ENCODE results near the gene ATP23.

The ATP23 gene

GRCh38 chr12:57941165-57941894 lies at the start of gene ATP23:
TSS of gene ATP23 (plus strand) at chr12:57941567. CDS start at chr12:57941702, 135 bp downstream.
- DNase-seq = peak; percentile 93 to 96

GRCh38 chr12:57892232-57892972 lies 49.0 kb upstream of the ATP23 start:
- no peak for DNase-seq

- DNase-seq = peak in 1 of 2 experiments; percentile 45
These were observed 47.7 kb upstream of the ATP23 start for GRCh38 chr12:57893431-57894353.

- DNase-seq = peak in 1 of 2 experiments; percentile 15
These were observed 46.7 kb upstream of the ATP23 start for GRCh38 chr12:57894399-57895292.

GRCh38 chr12:57895389-57896114 lies 45.8 kb upstream of the ATP23 start:
- no peak for DNase-seq

- DNase-seq = no peak
These were observed 45.3 kb upstream of the ATP23 start for GRCh38 chr12:57896115-57896433.

GRCh38 chr12:57896434-57897201 lies 44.7 kb upstream of the ATP23 start:
- peak in 1 of 2 experiments; percentile 65 for DNase-seq

- no peak for DNase-seq
These were observed 43.9 kb upstream of the ATP23 start for GRCh38 chr12:57897286-57897974.

GRCh38 chr12:57898308-57898970 lies 42.9 kb upstream of the ATP23 start:
- no peak for DNase-seq

- no peak for DNase-seq
These were observed 42.2 kb upstream of the ATP23 start for GRCh38 chr12:57899010-57899662.

- DNase-seq = no peak
These were observed 38.8 kb upstream of the ATP23 start for GRCh38 chr12:57902478-57902969.

GRCh38 chr12:57904426-57904825 lies 36.9 kb upstream of the ATP23 start:
- no peak for DNase-seq

GRCh38 chr12:57904848-57905811 lies 36.2 kb upstream of the ATP23 start:
- DNase-seq = peak; percentile 93 to 95

- no peak for DNase-seq
These were observed 35.4 kb upstream of the ATP23 start for GRCh38 chr12:57905812-57906475.

- DNase-seq = no peak
These were observed 34.5 kb upstream of the ATP23 start for GRCh38 chr12:57906821-57907220.

GRCh38 chr12:57907281-57907680 lies 34.1 kb upstream of the ATP23 start:
- DNase-seq = no peak

GRCh38 chr12:57908511-57908910 lies 32.9 kb upstream of the ATP23 start:
- DNase-seq = no peak
